CD1c-positive myeloid dendritic cell (primary cell): ENCODE measurements around the gene ADAMTSL2.
A peak's percentile ranks its signal among the peaks of the same experiment; 100 is the strongest.

Source experiments
- DNase-seq: peaks from one replicate; pipeline ENCODE4 v3.0.0-alpha.2; 2016; ENCODE audit errors: extremely low spot score

ADAMTSL2 gene

DNA sequence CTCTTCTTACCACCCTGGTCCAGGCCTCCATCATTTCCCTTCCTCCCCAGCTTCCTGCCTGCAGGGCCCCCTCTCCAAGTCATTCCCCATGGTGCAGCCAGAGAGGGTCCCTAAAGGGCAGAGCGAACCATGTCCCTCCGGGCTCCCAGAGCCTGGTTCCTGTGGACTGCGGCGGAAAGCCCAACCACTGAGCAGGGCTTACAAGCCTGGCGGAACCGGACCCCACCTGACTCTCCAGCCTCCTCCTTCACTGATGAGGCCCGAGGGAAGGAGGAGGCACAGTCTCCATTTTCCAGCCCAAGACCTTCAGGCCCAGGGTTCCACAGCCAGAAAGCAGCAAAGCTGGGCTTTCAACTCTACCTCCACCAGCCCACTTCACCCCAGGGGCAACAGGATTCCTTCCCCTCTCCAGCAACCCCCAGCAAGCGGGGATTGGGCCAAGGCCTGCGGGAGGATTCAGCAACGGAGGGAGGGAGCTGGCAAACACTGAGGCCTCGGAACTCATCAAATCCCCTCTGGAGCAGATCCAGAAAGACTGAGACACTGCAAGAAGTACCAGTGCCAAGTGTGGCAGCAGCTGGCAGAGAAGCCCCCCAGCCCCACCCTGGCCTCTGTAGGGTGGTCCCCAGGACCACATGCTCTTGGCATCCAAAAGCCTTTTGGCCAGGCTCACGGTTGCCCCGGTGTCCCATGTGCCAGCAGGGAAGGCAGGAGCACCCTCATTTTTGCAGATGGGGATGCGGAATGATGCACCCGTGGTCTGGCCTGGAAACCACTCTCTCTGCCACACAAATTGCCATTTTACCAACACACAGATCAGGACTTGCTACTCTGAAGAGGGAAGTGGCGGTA, 71.6 kb downstream of the ADAMTSL2 start:
- DNase-seq = no peak

GRCh38 chr9:133606708-133607025, 72.2 kb downstream of the ADAMTSL2 start:
- DNase-seq = no peak

DNA sequence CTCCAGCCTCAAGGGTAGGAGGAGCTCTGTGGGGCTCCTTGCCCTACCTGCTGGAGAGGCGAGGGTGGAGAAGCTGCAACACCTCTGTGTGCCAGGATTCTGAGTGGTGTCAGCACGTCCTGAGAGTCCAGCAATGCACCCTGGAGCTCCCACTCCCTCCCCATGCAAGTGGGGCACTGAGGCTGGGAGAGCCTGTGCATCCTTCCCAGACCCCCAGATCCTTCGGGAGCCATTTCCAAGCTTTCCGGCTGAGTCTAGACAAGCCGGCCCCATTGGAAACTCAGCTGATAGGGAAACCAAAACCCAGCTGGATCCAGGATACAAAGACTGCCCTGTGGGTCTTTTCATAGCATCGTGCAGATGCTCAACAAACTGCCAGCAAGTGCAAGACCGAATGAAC, 72.9 kb downstream of the ADAMTSL2 start:
- DNase-seq = no peak

DNA sequence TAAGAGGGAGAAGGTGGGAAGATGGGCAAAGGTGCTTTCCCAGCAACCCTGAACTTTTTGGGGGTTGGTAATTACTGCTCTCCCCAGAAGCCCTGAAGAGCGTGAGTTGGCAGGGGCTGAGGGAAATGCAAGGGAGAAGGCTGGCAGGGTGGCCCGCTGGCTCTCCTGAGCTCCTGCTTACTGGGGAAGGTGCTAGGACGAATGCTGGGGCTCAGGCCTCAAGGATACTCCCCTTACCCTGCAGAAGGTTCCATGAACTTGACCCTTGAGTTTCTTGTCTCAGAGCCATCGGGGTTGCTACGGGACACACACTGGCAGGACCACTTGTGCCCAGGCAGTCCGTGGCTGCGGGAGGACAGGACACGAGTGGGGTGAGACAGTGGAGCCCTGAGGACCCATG, 73.5 kb downstream of the ADAMTSL2 start:
- DNase-seq = no peak

DNA sequence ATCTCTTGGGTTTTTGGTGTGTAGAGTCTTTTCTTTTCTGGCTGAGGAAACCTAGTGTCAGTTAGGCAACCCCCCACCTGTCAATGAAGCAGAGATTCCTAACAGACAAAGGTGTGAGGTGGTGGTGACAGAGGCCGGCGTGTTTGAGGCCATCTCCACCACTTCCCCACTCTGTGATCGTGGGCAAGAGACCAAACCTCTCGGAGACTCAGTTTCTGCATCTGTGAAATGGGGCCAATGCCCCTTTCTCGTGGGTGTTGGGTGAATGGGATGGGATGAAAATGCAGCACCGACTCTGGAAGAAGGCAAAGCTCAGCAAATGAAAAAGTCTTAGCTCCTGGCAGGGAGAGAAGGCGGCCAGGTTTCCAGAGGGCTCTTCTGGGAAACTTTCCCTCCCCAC, 73.9 kb downstream of the ADAMTSL2 start:
- DNase-seq = no peak

DNA sequence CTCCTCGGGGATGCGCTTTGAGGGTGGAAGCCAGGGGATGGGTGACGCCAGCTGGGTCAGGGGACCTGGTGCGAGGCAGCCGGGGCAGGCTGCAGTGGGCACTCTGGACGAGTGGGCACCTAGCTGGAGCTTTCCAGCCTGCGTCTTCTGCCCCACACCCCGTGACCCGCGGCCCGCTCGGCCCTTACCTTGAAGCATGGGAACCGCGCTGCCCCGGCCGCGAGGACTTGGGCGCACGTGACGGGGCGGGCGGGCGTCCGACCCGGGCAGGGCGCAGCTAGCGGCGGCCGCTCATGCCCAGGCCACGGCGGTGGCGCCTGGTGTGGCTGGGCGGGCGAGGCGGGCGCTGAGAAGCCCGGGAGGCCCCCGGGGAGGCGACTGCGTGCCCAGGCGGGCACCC, 74.4 kb downstream of the ADAMTSL2 start:
- no peak for DNase-seq

DNA sequence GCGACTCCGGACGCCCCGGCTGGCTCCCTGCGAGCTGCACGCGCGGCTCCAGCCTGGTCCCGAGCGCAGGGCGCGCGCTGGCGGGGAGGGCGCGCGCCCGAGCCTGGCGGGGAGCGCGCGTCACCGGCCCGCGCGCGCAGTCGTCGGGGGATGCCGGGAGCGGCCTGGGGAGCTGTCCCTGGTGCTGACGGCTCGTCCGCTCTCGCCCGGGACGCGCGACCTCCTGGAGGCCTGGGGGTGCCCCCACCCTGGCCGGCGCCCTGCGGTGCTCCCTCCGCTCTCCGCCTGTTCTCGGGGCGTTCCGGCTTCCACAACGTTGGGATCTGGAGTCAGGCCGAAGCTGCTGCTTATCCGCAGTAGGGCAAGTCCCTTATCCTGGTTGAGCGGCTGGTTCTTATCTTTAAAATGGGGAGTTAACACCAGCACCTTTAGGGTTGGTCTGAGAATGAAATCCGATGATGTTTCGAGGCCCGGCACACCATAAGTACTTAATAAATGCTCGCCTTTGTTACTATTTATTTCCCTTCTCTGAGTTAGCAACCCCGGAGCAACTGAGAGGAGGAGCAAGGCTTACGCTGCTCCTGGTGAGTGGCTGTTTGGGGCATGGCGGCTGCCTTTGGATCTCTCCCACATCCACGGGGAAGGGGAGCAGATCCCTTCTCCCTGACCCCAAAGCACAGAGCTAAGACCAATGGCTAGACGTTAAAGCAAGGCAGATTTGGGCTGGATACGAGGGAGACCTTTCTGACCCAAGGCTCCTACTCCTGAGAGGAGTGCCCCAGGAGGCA, 75.0 kb downstream of the ADAMTSL2 start, which contains the start of gene FAM163B:
Gene FAM163B (minus strand): TSS at position 79 of the 788 bp plus-strand sequence. CDS start 29,166 bp downstream, outside the sequence.
- peak; percentile 39 for DNase-seq

- DNase-seq = no peak
Measured at GRCh38 chr9:133610845-133611244, 76.3 kb downstream of the ADAMTSL2 start.

DNA sequence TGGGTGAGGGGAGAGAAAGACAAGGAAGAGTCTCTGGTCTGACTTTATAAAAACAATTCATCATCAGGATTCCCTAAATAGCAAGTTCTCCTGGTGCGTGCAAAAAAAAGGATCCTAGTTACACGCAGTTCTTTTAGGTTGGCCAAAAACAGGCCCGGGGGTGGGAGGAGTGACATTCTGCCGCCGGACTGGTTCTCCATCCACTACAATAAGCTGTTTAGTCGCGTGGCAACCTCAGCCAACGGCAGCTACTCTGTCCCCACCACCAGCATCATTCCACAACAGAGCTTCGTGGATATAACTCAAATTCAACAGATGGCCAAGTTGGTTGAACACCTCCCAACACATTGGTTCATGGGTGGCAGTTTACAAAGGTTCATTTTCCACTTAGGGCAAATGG, 77.5 kb downstream of the ADAMTSL2 start:
- DNase-seq = no peak

DNA sequence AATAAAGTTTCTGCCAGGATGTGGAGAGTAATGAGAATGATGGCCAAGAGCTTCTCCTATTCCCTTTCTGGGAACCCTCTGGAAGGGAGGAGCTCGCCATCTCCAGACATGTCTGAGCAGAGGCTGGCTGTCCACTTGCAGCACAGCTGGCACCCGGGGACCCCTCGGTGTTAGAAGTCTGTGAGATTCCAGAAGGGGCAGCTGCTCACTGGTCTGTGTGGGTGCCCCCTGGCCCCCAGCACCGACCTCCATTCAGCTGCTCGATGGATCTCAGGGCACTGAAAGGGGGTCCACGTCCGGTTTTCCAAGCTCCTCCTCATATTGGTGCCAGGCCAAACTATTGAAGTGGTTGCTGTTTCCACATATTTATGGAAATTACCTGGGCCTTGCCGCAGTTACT, 78.3 kb downstream of the ADAMTSL2 start:
- no peak for DNase-seq

DNA sequence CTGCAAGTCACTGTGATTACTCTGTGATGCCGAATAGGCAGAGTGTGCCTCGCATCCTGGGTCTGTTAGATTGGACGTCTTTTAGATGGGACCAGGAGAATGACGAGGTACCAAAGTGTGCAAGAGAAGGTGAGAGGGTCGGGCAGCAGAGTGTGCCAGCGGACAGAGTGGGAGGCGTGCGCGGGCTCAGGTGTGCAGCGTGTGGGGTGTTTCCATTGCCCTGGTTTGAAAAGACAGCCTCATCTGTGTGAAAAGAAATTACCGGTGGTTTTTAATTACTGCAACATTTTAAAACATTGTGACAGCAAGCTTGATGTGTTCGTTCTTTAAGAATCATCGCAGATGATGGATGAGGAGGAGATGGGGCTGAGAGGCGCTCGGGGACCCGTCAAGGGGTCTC, 78.9 kb downstream of the ADAMTSL2 start:
- no peak for DNase-seq

DNA sequence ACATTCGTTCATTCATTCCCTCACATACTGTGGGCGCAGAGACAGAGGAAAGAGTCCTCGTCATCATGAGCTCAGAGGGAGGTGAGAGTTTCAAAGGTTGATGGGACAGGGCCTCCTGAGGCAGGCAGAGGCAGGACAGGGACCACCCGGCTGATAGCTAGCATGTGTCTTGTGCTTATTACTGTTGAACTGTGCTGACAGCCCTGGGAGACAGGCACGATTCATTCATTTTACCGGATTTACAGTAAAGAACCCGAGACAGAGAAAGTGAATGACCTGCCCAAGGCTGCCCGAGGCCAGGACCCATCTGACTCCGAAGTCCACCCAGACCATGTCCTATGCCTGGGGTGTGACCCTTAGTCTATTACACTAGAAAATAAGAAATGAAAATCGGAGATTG, 79.6 kb downstream of the ADAMTSL2 start:
- DNase-seq = no peak

- no peak for DNase-seq
Measured at GRCh38 chr9:133614678-133615077, 80.2 kb downstream of the ADAMTSL2 start.

DNA sequence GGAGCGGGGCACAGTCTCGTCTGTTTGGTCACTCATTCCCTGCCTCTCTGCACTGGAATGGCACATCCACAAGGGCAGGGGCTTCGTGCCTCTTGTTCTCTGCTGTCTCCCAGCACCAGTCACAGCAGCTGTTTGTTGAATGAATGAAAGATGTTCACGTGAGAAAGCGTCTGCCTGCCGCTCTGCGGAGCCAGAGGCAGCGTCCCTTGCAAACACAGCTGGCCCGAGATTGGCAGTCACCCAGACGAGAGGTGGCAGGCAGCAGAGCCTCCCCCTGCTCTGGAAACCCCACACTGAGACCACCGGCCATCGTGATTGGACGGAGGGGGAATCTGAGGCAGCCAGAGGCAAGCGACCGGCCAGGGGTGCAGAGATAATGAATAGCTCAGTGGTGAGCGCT, 80.7 kb downstream of the ADAMTSL2 start:
- no peak for DNase-seq

DNA sequence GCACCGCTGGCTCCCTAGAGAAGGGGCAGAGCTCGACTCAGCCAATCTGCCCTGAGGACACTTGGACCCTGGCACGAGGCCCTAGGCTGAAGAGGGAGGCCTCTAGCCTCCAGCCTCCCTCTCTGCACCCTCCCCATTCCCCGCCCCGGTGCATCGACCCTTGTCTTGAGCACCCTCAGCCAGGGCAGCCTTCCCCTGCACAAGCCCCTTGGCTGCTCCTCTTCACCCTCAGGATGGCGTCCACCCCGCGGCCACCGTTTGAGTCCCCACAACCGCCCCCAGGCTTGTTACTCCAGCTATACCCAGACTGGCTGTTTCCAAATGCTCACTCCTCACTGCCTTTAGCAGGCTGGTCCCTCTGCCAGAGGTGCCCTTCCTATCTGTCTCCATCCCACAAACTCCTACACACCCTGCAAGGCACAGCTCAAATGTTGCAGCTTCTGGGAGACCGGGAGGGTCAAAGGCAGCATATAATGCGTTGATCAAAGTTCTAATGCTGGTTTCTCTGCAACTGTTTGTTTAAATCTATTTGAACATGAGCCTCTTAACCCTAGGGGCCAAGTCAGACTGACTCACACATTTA, 81.2 kb downstream of the ADAMTSL2 start:
- no peak for DNase-seq

DNA sequence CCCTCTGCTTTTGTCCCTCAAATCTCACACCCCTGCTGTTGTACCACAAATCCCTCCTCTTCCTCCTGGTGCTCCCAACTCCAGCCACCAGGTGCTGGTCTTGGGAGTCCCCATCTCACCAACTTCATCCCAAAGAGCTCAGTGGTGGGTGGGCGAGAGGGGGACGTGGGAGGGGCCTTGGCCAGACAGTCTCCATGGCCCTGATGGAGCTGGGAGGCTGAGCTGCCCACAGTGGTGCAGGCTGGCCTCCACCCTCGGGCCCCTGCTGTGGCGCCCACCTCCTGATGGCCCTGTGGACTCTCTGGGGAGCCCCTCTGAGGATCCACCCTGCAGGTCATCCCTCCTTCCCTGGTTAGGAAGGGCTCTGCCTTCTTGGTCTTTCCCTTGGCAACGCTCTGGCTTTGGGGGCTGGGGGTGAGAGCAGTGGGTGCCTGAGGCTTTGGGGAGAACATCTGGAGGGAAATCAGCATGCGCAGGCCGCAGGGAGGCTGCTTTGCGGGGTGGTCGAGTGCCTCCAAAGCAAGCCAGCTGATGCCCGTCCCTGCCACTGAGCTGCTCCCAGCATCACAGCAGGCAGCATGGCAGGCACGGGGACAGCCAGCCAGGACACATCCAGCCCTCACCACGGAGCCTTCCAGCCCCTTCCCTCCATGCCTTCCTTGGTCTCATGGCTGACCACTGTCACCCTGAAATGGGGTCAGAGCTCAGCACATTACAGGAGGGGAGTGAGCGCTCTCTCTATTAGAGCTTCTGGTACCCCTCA, 82.3 kb downstream of the ADAMTSL2 start:
- no peak for DNase-seq

DNA sequence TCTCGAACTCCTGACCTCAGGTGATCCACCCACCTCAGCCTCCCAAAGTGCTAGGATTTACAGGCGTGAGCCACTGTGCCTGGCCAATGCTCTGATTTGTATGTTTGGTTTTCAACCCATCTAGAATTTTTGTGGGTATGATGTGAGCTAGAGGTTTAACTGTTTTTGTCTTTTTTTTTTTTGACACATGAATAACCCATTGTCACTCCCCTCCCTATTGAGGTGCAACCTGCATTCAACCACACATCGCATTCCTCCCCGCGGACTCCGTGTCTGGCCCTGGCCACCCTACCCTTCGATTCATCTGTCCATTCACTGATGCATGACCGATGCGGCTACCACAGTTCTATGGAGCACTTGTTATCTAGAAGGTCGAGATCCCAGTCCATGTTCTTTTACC, 84.2 kb downstream of the ADAMTSL2 start:
- no peak for DNase-seq

DNA sequence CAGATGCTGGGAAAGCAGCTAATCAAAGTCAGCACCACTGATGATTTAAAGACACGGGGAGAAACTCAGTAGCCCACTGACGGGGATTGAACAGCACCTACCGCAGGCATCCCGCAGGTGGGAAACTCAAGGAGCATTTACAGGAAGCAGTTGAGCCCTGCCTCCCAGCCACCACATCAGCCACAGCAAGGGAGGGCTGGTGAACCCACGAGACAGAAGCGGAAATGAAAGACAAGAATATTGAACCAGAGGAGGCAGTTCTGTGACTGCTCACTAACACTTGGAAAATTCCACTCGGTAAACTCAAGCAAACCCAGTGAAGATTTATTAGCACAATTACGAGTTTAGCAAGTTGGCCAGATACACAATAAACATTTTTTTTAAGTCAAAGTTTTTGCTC, 85.3 kb downstream of the ADAMTSL2 start:
- DNase-seq = peak; percentile 54

DNA sequence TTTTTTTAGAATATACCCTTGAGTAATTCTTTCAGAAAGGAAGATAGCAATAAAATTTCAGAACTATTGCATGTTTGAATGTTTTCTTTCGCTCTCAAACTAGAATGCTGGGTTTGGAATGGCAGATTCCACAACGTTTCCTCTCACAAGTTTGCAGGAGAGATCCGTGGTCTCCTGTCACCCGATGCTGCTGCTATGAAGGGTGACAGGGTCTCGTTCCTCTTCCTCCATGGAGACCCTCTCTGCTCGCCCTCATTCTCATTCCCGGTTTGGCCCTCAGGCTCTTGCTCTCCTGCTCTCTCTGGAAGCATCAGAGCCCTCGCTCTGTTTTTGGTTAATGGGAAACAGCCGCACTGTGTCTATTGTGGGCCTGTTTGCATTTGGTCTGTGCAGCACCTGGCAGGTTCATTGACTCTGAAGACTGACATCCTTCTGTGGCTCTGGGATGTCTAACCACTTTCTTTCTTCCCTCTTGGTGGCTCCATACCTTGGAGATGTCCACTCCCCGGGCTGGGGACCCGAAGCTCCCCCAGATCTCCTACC, 87.3 kb downstream of the ADAMTSL2 start:
- no peak for DNase-seq

GRCh38 chr9:133622555-133622954, 88.1 kb downstream of the ADAMTSL2 start:
- no peak for DNase-seq
